Liver (tissue), 3 donors: ENCODE results near the gene RO60.

ENCODE experiments used
- CTCF ChIP-seq: fragments of 150-350 bp; IDR thresholded peaks from 2 replicates; pipeline ENCODE4 v1.5.1; 2017; ENCODE audit warnings: improper control_type of control experiment, low read depth, low read length; ENCODE audit not compliant: missing input control
- EGR1 ChIP-seq, 2 donors: IDR thresholded peaks; 2 replicates each; pipeline ENCODE4 v1.6.1; 2016 to 2018; ENCODE audit warnings: antibody characterized with exemption in 2 of 2, low read depth in 2 of 2
- FOXA1 ChIP-seq: IDR thresholded peaks from 2 replicates; pipeline ENCODE4 v1.6.1; 2016; ENCODE audit warnings: antibody characterized with exemption
- FOXA2 ChIP-seq: IDR thresholded peaks from 2 replicates; pipeline ENCODE4 v1.6.1; 2016; ENCODE audit warnings: antibody characterized with exemption
- GABPA ChIP-seq, 2 donors: IDR thresholded peaks in 1 of 2; conservative IDR thresholded peaks in 1 of 2; 2 replicates each; pipeline ENCODE4 v1.6.1; 2016; ENCODE audit warnings: antibody characterized with exemption in 2 of 2, mild to moderate bottlenecking in 1 of 2, moderate library complexity in 1 of 2
- HNF4G ChIP-seq: IDR thresholded peaks from 2 replicates; pipeline ENCODE4 v1.6.1; 2016; ENCODE audit warnings: antibody characterized with exemption
- JUND ChIP-seq, 2 donors: IDR thresholded peaks; 2 replicates each; pipeline ENCODE4 v1.6.1; 2016; ENCODE audit warnings: antibody characterized with exemption in 2 of 2
- RAD21 ChIP-seq, 2 donors: IDR thresholded peaks; 2 replicates each; pipeline ENCODE4 v1.6.1; 2016; ENCODE audit warnings: antibody characterized with exemption in 2 of 2, mild to moderate bottlenecking in 2 of 2
- SP1 ChIP-seq: IDR thresholded peaks from 2 replicates; pipeline ENCODE4 v1.6.1; 2018; ENCODE audit warnings: antibody characterized with exemption, mild to moderate bottlenecking
- TAF1 ChIP-seq: conservative IDR thresholded peaks from 2 replicates; pipeline ENCODE4 v1.6.1; 2016; ENCODE audit warnings: antibody characterized with exemption, mild to moderate bottlenecking
- YY1 ChIP-seq: IDR thresholded peaks from 2 replicates; pipeline ENCODE4 v1.6.1; 2016; ENCODE audit warnings: antibody characterized with exemption, mild to moderate bottlenecking
- TF ChIP-seq, protein P1 (sequence below): IDR thresholded peaks from 2 replicates; pipeline ENCODE4 v1.6.1; 2016; ENCODE audit warnings: antibody characterized with exemption
- TF ChIP-seq, protein P2 (sequence below): IDR thresholded peaks from 2 replicates; pipeline ENCODE4 v1.6.1; 2016; ENCODE audit warnings: antibody characterized with exemption, mild to moderate bottlenecking
- donor health status: healthy.
- donor health status: healthy.

DNA sequence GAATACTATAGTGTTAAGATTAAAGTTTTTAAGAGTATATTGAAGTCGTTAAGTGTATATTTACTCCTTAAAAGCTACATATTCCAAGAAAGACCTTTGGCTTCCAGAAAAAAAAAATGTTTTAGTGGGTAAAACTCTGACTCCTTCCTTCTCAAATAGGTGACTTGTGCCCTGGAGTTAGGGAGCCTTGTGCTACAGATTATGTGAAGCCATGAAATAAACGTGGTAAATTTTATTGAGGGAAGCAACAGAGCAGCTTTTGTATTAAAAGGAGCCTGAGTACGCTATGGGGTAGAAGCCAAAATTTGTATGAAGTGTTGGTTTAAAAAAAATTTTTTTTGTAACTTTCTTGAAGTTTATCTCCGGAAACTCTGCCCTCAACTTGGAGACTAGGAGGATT, 994 bp downstream of the RO60 start:
- TF ChIP-seq CTCF (no peak), JUND (IDR thresholded peaks at IDR 0.05) (no peak), GABPA (IDR thresholded peaks at IDR 0.05 in 1 of 2, conservative IDR thresholded peaks at IDR 0.05 in 1 of 2) (no peak), EGR1 (IDR thresholded peaks at IDR 0.05; ENCODE audit: low read depth in 2 of 2) (no peak), TAF1 (no peak), FOXA1 (no peak), RAD21 (IDR thresholded peaks at IDR 0.05) (no peak), FOXA2 (no peak), HNF4G (no peak), SP1 (no peak), YY1 (no peak)
- TF ChIP-seq, protein P1, sequence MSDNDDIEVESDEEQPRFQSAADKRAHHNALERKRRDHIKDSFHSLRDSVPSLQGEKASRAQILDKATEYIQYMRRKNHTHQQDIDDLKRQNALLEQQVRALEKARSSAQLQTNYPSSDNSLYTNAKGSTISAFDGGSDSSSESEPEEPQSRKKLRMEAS: no peak
- TF ChIP-seq, protein P2, sequence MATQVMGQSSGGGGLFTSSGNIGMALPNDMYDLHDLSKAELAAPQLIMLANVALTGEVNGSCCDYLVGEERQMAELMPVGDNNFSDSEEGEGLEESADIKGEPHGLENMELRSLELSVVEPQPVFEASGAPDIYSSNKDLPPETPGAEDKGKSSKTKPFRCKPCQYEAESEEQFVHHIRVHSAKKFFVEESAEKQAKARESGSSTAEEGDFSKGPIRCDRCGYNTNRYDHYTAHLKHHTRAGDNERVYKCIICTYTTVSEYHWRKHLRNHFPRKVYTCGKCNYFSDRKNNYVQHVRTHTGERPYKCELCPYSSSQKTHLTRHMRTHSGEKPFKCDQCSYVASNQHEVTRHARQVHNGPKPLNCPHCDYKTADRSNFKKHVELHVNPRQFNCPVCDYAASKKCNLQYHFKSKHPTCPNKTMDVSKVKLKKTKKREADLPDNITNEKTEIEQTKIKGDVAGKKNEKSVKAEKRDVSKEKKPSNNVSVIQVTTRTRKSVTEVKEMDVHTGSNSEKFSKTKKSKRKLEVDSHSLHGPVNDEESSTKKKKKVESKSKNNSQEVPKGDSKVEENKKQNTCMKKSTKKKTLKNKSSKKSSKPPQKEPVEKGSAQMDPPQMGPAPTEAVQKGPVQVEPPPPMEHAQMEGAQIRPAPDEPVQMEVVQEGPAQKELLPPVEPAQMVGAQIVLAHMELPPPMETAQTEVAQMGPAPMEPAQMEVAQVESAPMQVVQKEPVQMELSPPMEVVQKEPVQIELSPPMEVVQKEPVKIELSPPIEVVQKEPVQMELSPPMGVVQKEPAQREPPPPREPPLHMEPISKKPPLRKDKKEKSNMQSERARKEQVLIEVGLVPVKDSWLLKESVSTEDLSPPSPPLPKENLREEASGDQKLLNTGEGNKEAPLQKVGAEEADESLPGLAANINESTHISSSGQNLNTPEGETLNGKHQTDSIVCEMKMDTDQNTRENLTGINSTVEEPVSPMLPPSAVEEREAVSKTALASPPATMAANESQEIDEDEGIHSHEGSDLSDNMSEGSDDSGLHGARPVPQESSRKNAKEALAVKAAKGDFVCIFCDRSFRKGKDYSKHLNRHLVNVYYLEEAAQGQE: no peak
